Measurements from ENCODE around the gene NCF2. TPM values are rescaled to one million over a fixed set of nuclear protein-coding genes. Genes with fewer than 3 reads are reported as not detected.

NCF2 gene
- total RNA-seq, 2 donors from 2014 or later = 3.1 to 7.0 TPM

DNA sequence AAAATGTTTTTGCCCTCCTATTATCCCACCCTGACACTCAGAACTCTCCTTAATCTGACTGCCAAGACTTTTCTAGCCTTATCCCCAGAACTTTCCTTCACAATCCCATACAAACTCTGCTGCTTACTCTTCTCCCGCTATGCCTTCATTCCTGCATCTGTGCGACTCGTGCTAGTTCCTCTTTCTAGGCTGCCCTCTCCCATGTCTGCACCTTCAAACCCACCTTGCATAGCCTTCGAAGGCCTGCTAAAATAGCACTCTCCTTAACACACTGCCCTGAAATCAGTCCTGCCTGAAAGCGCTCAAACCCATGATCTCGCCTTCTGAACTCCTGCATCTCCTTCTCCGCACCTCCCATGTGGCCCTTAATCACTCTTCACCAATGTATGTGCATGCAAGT is 2.5 kb upstream of the NCF2 start:
- intact Hi-C loops (cut with DNase I, micrococcal nuclease) = no loop called here
- no peak for ATAC-seq
- no peak for DNase-seq

DNA sequence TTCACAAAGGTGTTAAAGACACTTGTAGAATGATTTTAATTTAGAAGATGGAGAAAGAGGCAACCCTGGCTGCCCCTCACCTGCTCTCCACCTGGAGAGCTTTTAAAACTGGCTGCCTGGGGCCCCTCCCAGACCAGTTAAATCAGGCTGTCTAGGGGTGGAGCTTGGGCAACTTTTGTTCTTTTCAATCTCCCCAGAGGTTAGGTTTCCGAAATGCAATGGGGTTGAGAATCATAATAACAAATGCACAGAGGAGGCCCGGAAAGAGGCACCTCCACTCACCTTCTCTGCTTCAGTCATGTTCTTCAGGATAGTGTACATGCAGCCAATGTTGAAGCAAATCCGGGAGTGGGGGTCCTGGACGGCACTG is 400 bp downstream of the NCF2 start:
- intact Hi-C loops (cut with DNase I, micrococcal nuclease) = no loop called here
- DNase-seq (no peak), ATAC-seq (no peak)

DNA sequence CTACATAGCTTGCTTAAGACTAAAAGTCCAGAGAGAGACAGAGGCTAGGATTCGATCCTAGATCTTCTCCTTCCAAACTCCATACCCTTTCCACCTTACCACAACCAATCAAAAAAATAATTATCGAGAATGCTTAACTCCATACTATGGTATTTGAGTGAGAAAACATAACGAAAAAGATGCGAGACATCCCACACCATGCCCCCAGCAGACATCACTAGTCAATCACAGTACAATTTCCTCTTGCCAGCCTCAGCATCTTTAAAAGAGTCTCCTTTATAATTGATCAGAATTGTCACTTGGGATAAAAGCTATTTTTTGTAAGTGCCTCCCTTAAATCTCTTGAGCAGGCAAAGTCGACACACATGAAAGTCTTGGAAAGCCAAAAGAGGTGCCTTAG is 875 bp downstream of the NCF2 start:
- intact Hi-C loops (cut with DNase I, micrococcal nuclease) = no loop called here
- ATAC-seq = no peak
- DNase-seq = no peak

DNA sequence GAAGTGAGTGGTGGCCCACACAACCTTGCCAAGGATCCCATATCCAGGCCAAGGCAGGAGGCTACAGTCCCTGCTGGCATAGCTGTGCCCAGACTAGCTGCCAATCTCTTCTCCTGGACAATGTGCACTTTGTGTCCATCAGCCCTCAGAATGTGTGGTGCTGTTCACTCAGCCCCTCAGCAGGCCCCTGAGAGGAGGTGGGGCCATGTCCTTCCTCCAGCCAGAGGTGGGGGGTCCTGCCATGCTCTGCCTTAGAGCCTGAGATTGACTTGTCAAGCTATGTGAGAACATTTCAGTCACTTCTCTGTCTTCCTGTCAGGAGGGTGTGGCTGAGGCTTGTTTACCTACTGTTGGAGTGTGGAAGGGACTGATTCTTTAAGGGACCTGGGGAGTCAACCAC is 1.4 kb downstream of the NCF2 start:
- ATAC-seq (peak; percentile 92), DNase-seq (peak; percentile 25 to 49)
- intact Hi-C loops (cut with DNase I, micrococcal nuclease) = no loop called here

DNA sequence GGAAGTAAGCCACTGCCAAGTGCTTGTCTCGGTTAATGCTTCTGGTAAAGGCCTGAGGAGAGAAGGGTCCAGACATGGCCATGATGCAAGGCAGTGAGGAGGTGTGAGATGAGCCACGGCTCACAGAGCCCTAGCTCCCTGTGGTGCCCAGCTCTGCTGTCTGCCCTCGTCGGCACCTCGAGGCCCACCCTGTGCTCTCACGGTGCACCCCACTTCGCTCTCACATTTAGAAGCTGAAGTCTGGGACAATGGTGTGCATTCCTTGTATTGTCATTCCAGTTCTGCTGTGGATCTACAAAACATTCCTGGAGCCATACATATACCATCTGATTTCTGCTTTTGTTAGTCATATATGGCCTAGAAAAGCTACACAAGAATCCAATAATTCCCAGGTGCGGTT is 3.3 kb downstream of the NCF2 start:
- ATAC-seq = no peak
- DNase-seq = no peak
- intact Hi-C loops (cut with DNase I, micrococcal nuclease) = no loop called here

DNA sequence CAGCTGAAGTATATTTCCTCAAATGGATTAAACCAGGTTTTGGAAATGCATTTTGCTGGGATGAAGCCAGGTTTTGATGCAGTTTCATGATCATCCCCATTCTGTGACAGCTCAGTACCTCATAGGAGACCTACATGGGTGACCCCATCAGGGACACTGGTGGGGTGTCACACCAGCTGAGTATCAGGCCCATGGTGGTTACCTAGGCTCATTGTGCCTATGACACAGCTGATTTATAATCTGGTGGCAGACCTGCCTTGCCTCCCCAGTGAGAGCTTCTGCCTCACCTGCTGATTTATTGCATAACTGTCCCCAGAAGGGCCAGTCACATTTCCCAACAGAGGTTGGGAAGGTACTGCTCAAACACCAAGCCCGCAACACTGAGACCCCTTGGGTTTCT is 3.8 kb downstream of the NCF2 start:
- intact Hi-C loops (cut with DNase I, micrococcal nuclease) = no loop called here
- ATAC-seq (no peak), DNase-seq (no peak)

DNA sequence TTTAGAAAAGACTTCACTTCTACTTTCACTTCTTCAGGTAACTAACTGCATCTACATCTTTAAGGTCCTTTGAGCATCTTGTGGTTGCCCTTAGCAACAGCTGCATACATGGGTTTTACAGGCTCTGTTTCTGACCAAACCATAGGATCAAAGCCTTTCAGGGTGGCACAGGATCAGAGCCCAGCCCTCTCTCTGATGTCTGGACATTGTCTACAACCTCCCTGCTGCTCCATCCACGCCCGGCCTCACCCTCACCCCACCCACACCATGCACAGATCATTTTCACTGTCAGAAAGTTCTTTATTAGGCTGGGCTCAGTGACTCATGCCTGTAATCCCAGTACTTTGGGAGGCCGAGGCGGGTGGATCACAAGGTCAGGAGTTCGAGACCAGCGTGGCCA is 5.2 kb downstream of the NCF2 start:
- peak in 1 of 2 donors; percentile 30 for DNase-seq
- intact Hi-C loops (cut with DNase I, micrococcal nuclease) = no loop called here
- peak; percentile 72 for ATAC-seq

DNA sequence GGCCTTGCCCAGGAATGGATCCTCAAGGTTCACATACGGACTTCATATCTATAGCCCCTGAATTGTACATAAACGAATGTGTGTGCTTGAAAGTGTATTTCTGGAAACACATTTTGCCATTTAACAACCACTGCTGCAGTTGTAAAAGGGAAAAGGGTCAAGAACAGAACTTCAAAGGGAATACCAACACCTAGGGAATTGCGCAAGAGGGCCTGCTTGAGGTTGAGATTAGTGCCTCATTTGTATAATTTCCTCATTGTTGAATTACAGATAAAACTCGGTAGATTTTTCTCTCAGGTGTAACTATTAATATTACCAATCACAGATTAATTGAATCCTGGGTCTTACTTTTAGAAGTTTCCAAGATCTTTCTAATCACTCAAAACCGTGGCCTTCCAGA is 6.1 kb downstream of the NCF2 start:
- intact Hi-C loops (cut with DNase I, micrococcal nuclease) = no loop called here
- DNase-seq (no peak), ATAC-seq (no peak)

DNA sequence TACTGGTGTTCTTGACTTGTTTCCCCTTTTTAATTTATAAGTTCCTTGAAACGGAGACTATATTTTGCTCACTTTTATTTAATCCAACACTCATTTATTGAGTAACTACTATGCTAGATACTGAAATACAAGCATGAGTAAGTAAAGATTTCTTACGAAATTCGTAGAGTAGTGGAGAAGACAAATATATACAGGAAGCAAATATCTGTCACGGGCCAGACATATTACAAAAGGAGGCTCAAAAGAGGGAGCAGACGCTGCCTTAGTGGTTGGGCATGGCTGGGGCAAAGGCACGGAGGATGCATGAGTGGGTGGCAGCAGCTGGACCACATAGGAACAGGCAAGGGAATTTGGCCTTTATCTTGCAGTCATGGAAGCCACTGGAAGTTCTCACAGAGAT is 6.8 kb downstream of the NCF2 start:
- ATAC-seq = no peak
- DNase-seq = no peak
- intact Hi-C loops (cut with DNase I, micrococcal nuclease) = no loop called here

DNA sequence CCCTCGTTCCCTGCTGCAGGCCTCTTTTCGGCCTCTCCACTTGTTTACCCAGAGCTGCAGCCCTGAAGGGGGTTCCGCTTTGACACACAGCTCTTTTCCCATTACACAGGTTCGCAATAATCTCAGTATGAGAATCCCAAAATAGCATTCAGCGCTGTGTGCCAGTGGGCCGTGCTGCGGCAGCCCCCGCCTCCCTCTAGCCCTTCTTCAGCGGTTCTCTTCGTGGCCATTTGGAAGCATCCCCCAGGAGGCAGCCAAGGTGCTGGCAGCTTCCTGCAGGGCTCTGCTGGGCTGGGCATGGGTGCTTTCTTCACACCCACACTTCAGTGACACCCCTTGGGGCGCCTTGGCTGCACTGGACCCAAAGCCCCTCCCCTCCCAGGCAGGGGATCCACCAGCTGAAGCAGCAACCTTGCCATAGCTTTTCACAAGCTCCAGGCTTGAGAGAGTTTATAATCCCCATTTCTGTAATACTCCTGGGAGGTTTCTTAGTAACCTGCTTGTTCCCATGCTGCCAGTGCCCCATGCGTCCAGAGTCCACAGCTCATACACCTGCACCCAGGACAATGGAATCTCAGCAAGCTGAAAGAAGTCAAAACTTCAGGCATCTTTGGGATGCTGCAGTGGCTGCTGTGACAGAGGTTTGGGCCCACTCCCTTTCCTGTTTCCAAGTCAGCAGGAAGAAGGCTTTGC is 8.1 kb downstream of the NCF2 start:
- DNase-seq (no peak), ATAC-seq (peak; percentile 56)
- intact Hi-C loops (cut with DNase I, micrococcal nuclease) = no loop called here

DNA sequence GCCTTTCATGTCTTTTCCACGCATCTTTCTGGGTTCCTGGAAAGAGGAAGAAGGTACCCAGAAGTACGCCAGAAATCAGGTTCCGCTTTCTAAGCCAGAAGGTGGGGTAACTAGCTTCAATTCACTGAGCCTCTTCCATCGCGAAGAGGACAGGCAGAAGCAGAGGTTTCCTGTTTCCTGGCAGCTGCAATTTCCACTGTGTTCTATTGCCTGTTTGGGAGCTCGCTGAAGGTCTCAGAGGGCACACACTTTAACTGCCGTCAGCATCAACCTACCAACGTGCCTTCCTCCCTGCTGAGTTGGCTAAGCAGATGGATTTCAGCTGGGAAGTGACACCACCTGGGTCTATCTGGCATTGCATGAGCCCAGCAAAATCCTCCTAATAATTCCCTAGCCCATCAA is 10.0 kb downstream of the NCF2 start:
- ATAC-seq = no peak
- DNase-seq = no peak
- intact Hi-C loops (cut with DNase I, micrococcal nuclease) = no loop called here

DNA sequence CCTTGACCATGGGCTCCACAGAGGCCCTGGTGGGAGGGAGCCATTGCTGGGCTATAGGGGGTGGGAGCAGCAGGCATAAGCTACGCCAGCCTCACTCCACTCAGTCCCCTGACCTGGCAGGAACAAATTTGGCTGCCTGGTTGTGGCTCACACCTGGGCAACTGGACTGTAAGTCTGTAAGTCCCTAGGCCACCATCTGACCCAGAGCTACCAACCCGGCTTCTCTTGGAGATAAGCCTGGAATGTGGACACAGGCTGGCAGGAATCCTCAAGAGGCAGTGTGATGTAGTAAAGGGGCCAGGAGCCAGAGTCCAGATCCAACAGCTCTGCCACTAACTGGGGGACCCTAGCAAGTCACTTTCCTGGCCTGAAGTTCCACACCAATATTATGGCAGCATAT is 11.4 kb downstream of the NCF2 start:
- no peak for ATAC-seq
- no peak for DNase-seq
- intact Hi-C loops (cut with DNase I, micrococcal nuclease) = no loop called here

DNA sequence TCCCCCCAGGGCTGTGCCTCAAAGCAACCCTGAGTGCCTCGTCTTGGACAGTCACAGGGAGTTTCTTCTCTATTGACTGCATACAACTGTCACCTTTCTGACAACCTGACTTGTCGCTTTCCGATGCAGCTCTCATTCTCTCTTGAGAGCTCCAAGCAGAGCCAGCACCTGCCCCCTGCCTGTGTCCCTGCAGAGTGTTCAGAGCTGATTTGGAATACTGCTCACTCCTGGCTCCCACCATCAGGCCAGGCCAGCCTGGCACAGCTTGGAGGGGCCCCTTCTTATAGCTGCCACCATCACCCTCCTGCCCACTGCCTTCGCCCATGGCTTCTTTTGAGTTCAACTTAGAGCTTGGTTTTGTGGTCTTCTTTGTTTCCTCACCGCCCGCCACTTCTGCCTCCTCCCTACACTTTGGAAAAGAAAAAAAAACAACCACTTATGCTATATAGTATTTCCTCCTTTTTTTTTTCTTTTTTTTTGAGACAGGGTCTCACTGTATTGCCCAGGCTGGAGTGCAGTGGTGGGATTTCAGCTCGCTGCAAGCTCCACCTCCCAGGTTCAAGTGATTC is 12.3 kb downstream of the NCF2 start:
- DNase-seq (no peak), ATAC-seq (no peak)
- intact Hi-C loops (cut with DNase I, micrococcal nuclease) = no loop called here

DNA sequence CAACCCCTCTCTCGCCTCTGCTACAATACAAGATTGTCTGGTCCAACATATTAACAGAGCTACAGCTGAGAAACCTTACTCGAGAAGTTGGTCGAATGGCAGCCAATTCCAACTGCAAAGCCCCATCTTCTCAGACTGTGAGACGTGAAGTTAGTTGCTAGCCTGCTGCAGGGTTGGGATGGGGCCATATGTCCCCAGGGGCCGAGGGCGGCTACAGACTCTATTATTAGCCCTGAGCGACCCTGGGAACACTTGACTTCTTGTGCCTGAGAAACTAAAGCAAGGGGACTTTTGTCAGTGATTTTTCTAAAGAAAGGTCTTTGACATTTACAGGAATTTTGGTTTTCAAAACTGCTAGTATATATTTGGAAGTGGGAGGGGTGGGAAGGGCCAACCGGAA is 13.7 kb downstream of the NCF2 start:
- no peak for ATAC-seq

DNA sequence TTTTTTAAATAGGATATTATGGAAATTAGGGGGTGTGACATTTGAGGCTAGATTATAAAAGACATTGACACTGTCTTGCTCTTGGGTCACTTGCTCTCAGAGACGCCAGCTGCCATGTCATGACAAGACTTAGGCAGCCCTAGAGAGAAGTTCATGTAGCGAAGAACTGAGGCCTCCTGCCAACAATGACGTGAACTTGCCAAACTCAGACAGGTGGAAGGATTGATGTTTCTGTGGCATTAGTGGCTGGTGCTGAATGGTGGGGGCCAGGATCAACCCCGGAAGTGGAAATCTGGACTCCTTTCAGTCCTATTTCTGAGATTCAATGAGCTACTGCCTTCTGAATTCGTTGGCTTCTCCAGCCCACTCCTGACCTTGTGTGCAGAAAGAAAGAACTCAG is 14.7 kb downstream of the NCF2 start:
- ATAC-seq = no peak
- intact Hi-C loops (cut with DNase I, micrococcal nuclease) = no loop called here
- no peak for DNase-seq

More for the DNA sequence above, 13.7 kb downstream of the NCF2 start:
- DNase-seq = no peak
- intact Hi-C loops (cut with DNase I, micrococcal nuclease) = no loop called here

DNA sequence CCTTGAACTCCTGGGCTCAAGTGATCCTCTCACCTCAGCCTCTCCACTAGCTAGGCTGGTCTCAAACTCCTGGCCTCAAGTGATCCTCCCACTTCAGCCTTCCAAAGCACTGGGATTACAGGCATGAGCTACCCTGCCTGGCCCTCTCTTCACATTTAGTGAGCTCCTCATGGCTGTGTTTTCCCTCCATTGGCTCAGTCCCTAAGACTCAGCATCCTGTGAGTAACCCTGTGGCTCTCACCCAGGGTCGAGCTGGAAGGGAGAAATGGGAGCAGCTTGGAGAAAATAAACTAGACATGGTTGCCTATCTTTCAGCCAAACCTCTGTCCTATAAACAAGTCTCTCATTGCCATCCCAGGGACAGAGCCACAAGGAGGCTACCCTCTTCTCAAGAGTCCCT is 17.5 kb downstream of the NCF2 start:
- no peak for DNase-seq
- ATAC-seq = no peak
- intact Hi-C loops (cut with DNase I, micrococcal nuclease) = no loop called here

DNA sequence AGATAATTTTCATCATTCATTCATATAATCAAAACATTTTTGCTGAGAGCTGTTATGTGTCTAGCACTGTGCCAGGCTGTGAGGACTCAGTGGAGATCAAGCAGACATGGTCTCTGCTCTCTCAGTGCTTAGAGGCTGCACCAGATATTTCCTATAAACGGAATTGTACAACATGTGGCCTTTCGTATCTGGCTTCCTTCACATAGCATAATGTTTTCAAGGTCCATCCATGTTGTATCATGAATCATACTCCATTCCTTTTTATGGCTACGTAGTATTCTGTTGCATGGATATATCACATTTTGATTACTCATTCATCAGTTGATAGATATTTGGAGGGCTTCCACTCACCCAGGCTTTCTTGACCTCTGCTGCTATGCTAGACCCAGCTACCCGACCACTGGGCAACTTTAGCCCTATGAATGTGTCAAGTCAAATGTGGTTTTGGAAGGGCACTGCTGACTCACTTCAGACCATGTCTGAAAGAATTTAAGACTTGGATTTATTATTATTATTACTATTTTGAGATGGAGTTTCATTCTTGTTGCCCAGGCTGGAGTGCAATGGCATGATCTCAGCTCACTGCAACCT is 18.5 kb downstream of the NCF2 start:
- no peak for DNase-seq
- intact Hi-C loops (cut with DNase I, micrococcal nuclease) = no loop called here

DNA sequence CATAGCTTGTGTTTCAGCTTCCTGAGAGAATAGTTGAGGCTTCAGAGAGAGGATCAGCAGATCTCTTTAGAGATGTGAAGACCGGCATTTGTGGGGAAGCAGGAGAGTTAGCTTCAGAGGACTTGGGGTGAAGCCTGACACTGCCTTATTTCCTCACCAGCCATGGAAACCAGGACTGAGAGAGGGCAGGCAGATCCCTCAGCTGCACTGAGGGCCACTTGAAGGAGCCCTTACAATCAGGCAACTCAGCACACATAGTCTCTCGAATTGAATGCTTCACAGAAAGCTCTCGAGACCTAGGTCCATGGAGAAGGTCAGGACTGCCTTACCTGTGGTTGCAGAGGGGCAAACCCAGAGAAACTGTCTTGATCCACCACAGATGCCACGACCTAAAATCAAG is 19.8 kb downstream of the NCF2 start:
- DNase-seq = no peak
- intact Hi-C loops (cut with DNase I, micrococcal nuclease) = no loop called here
- no peak for ATAC-seq

More for the DNA sequence above, 18.5 kb downstream of the NCF2 start:
- ATAC-seq = no peak

DNA sequence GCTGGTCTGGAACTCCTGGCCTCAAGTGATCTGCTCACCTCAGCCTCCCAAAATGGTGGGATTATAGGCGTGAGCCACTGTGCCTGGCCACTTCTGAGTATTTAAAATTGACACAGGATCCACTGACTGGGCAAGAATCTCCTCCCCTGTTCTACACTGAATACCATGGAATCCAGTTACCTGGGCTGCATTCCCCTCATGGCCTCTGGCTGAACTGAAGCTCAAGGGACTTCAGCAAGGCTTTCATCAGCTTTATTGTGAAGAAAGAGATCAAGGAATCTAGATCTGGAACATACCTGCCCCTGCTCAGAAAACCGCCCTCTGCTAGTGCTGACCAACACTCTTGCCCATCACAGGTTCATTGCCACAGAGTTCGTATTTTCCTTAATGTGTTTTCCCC is 20.5 kb downstream of the NCF2 start:
- DNase-seq = no peak
- ATAC-seq = no peak
- intact Hi-C loops (cut with DNase I, micrococcal nuclease) = no loop called here

DNA sequence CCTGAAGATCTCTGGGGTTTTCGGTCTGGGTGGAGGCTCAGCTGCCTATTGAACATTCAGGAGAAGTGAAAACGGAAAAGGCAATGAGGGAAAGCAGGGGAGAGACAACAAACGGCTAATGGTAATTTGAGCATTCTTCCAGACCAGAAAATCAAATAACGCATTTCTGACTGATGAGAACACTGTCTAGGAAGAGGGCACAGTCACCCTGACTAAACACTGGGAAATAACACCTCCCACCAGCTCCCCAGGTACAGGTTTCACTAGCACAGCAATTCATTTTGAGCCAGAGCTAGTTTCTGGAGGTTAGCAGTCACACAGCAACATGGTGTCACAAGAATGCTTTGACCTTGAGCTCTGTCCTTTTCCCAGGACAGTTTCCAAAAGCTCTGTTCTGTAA is 21.1 kb downstream of the NCF2 start:
- no peak for DNase-seq
- ATAC-seq = no peak
- intact Hi-C loops (cut with DNase I, micrococcal nuclease) = no loop called here

Data from left colon (tissue), 2 donors.